ENCODE results near the gene GALNT10.

Gene GALNT10

DNA sequence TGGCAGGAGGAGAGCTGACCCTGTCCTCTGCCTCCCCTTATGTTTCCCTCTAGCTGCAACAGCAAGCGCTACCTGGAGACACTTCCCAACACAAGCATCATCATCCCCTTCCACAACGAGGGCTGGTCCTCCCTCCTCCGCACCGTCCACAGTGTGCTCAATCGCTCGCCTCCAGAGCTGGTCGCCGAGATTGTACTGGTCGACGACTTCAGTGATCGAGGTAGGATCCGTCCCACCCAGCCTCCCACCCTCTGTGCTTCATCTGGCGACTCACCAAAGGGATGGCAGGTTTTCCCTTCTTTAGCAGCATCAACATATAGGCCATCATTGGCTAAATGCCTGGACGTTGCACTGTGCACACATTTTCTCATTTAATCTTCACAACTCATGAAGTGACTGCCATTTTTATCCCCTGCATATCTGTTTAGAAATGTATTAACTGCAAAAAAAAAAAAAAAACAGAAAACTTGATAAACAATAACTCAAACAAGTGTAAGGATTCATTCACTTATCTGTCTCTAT lies 139.0 kb downstream of the GALNT10 start:
- no peak for DNase-seq

DNA sequence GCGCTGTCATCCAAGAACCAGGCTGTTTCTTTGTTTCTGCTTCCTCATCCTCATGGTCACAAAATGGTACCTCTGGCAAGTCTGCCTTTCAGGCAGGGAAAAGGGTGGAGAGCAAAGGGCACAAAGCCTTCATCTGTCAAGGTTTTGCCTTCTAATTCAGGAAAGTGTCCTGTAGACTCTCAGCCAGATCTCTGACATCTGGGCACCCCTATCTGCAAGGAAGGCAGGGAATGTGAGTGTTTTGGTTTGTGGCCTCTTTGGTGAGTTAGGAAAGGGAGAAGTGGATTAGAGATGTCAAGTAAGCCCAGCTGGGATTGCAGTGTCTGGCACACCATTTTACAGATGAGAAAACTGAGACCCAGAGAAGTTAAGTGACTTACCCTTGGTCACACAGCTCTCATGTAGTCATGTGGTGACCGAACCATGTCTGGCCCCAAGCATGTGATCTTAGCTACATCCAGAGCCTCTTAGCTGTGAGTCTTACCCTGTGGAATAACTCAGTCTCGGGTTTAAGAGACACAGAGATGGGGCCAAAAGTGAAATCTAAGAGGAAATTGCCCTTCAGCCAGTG lies 139.6 kb downstream of the GALNT10 start:
- DNase-seq, result no peak

DNA sequence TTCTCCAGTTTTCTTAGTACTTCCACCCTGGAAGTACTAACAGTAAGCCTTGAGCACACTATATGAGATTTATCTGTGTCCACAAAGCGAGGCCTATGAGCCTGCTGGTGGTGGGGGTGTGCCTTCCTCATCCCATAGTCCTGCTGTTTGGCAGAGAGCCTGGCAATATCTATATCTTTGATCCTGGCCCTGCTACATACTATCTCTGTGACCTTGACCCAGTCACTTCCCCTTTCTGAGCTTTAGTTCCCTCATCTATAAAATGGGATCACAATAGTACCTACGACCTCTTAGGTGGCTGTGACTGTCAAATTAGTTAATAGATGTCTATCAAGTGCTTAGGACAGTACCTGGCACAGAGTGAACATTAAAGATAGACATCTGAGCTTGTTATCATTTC lies 140.7 kb downstream of the GALNT10 start:
- no peak for DNase-seq

DNA sequence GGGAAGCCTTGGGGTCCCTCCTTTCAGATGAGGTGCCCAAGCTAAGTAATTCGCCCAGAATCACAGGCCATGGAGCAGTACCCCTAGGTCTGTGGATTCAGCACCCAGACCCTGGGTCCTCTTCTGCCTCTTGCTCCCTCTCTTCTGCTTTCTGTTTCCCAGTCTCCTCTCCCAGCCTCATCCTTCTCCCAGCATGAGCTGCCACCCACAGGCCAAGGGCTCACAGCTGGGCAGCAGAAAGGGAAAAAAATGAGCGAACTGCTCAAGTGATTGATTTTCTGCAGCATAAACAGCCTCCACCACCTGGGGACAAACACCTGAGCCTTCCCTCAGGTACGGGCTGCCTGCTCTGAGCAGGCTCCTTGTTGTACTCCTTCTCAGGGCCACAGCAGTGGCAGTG lies 141.4 kb downstream of the GALNT10 start:
- no peak for DNase-seq

DNA sequence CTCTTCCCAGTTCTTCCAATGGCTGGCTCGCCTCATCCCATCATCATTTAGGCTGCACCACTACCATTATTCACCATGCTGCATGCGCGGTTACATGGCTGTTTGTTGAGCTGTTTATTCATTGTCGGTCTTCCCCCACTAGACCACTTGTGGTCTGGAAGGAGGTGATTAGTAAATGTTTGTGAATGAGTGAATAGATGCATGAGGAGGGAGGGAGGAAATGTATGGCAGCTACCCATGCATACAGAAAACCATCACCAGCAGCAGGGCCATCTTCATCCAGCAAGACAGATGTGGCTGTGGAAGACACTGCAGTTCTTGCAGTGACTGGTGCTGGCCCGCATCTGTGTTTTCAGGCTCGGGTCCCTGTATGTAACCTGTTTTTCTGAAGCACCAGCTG lies 141.9 kb downstream of the GALNT10 start:
- no peak for DNase-seq

DNA sequence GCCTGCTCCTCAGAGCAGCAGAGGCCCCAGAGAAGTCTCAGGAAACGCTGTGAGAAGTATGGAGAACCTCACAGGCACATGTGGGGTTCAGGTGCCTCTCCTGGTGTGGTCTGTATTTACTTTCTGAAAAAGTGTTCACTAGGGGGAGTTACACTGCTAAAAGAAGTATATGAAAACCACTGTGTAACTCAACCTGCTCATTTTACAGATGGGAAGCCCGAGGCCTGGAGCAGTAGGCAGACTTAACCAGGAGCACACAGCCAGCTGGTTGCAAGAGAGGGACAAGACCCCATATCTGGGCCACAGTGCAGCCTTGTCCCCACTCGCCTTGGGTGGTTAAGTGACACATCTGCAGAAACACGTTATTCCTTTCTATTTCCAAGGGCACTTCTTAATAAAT lies 142.5 kb downstream of the GALNT10 start:
- DNase-seq, result no peak

DNA sequence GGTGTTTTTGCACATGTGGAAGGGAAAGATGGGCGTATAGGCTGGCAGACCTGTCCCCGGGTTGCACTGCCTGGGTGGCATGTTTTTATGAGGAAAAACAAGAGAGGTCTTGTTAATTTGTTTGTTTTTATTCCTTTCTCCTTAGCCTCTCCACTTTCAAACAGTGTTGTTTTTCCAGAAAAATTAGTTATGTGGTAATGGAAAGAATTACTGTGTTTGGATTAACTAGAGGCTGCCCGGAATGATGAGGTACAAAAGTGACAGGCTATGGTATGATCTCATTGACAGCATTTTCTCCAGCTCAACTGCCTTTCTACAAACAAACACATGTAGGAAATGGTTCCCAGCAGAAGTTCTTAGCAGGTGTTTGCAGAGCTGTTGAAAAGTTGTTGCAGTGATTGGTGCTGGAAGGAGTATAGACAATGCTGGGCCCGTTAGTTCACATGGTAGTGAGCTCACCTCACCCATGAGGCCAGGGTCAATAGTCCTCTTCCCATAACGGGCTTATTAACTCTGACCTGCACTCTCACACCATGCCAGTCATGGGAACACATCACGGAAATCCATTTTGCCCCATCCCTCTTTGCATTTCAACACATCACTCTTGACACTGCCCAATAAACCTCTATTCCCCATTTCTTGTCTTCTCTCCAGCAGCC lies 144.0 kb downstream of the GALNT10 start:
- no peak for DNase-seq

DNA sequence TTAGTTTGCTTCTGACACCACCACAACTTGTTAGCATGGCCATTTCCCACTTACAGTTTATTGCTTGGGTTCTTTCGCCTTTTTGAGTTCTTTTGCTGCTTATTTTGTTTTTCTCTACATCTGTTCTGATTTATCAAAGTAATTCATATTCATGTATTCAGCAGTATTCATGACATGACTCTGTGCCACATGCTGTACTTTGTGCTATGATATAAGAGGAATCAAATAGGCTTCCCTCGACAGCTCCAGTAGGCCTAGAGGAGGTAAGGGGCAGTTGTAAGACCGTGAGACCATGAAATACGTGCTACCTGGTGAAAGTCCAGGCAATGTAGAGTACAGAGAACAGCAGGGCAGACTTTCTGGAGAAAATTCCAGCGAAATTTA lies 144.5 kb downstream of the GALNT10 start:
- no peak for DNase-seq

DNA sequence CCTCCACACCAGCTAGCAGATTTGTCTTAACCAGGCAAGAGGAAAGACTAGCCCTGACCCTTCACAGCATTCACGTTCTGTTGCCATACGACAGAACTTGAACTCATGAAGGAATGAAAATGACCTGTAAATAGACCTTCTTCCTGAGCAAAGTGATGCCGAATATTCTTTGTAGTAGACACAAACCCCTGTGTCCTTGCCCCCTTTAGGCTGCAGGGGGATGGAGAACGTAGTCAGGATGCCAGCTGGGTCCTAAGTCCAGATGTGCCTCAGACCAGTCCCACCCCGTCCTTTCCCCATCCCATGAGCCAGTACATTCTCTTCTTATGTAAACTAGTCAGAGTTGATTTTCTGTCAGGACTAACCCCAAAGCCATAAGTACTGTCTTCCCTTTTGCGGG lies 151.1 kb downstream of the GALNT10 start:
- DNase-seq, result no peak

DNA sequence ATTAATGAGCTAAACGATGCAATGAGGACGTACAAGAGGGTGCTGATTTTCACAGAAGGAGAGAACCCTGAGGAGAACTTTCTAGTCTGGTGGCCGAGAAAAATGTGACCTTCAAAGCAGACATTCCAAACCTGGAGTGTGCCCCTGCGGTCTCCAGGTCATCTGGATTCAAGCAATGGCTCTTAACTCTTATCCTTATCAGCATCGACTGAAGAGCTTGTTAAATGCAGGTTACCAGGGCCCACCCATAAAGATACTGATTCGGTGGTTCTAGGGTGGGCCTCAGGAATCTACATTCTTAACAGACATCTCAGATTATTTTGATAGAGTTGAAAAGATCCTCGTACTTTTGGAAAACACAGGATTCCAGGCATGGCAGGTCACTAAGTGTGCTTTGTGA lies 151.7 kb downstream of the GALNT10 start:
- no peak for DNase-seq

DNA sequence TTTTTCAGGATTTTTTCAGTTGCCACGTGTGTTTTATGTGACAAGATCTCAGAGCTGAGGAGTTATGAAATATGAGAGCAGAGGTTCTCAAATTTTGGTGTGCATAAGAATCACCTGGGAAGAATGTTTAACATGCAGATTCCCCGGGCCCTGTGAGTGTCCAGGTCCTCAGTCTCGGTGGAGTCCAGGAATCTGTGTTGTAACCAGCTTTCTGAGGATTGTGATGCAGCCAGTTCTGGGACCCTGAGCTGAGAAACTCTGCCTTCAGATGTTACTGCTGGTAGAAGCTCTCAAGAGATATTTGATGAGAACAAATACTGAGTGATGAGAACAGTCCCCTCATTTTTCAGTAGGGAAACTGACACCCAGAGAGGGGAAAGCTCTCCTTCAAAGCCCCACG lies 152.4 kb downstream of the GALNT10 start:
- DNase-seq, result no peak

DNA sequence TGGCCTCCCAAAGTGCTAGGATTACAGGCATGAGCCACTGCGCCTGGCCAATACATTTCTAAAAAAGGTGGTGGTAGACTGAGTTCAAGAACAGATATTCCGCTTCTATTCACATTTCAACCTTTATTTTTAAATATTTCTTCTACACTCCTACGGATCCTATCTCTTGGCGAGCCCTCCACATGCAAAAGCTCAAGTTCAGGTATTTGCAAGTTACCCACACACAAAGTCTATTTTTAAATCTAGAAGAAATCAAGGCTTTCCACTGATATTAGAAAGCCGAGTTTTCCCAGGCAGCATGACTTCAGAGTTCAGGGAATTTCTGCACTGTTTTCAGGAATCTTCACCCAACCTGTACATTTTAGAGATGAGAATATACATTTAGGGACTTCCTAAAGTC lies 153.9 kb downstream of the GALNT10 start:
- no peak for DNase-seq

DNA sequence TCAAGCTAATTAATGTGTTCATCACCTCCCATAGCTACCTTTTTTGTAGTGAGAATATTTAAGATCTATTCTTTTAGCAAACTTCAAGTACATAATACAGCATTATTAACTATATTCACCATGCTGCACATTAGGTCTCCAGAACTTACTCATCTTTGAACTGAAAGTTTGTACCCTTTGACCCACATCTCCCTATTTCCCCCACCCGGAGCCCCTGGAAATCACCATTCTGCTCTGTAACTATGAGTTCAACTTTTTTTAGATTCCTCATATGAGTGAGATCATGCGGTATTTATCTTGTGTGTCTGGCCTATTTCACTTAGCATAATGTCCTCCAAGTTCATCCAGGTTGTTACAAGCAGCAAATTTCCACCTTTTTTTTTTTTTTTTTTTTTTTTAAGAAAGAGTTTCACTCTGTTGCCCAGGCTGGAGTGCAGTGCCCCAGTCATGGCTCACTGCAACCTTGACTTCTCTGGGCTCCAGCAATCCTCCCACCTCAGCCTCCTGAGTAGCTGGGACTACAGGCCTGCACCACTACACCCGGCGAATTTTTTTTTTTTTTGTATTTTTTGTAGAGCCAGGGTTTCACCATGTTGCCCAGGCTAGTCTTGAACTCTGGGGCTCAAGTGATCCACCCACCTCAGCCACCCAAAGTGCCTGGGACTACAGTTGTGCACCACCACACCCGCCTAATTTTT lies 154.9 kb downstream of the GALNT10 start:
- DNase-seq, result no peak

DNA sequence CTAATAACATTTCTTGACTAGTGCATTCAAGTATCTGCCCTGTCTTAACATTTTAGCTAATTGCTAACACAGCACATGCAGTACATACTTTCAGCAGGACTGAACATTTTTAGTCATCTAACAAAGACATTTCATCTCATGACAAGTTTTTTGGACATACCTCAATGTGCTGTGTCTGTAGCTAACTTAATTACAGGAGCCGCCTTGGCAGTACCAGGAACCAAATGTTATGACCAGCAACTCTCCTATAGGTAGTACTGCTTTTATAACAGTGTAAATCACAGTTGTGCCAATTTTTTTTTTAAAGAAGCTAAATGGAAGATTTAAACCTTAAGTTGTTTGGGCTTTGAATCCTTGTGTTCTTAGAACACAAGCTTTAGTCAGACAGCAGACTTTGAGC lies 155.9 kb downstream of the GALNT10 start:
- DNase-seq, result no peak

DNA sequence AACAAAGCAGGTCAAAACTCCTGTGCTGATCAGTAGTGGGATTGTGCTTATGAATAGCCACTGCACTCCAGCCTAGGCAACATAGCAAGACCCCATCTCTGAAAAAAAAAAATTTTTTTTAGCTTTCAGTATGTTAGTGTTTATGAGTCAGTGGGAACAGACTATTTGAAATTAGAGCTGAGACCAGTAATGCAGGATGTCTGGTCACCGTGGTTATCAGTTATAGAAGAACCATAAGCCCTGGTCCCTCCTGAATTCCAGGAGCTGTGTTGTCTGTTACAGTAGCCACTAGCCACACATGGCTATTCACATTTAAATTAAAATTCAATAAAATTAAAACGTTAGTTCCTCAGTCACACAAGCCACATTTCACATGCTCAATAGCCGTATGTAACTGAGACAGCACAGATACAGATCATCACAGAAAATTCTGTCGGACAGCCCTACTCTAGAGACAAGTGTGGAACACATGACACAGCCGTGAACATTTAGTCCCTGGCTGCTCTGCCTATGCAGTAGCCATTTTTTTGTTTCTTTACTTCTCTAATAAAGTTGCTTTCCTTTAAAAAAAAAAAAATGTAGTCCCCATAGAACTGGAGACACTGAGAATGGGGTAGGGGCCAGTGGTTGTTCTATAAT lies 159.2 kb downstream of the GALNT10 start:
- no peak for DNase-seq

DNA sequence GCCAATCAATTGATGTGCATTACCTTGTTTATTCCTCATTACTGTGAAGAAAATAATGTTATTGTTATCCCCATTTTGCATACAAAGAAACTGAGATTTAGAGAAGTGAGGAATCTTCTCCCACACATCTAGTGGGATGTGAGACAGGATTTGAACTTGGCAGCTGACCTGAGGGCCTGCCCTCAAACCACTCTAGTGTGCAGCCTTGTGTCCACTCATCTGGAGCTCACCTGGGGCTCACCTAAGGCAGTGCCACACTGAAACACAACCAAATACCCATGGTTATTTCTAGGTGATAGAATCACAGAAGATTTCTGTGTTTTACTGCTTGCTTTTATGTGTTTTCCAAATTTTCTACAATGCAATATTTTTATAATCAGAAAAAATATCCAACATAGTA lies 160.6 kb downstream of the GALNT10 start:
- DNase-seq, result no peak

DNA sequence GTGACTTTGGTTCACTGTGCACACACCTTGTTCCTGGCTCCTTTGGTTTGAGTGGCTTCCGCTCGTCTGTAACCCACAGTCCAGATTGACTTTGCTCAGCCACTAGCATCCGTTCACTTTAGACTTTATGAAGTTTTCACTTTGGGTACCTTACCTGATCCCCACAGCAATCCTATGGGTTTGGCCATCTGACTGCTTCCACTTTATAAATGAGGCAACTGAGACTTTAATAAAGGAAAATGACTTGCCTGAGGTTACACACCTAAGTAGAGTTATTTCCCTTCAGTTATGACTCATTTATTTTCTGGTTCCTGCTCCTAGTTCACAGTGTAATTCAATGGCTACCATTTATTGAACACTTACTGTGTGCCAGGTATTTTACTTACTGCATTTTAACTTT lies 161.0 kb downstream of the GALNT10 start:
- no peak for DNase-seq

DNA sequence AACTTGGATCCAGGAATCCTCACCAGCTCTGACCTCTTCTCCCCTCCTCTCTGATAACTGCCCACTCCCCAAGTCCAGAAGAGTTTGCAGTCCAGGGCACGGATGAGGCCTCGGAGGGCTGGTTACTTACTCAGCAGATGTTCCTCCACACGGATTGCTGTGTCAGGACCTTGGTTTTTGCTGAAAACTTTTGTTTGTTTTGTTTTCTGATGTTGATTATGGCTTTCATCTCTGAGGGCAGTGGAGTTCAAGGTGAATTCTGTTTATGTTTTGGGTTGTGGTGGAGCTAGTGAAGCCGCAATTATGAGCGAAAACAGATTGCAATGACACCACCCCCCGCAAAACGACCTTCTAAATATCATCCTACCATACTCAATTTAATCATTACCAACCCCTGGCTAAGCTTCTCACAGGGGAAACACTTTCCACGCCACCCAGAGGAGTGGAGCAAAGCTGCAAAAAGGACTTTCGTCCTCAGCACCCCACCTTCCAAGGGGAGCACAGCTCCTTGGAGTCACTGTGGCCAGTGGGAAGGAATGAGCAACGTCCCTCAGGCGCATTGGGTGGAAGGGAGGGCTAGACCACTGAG lies 162.5 kb downstream of the GALNT10 start:
- no peak for DNase-seq

DNA sequence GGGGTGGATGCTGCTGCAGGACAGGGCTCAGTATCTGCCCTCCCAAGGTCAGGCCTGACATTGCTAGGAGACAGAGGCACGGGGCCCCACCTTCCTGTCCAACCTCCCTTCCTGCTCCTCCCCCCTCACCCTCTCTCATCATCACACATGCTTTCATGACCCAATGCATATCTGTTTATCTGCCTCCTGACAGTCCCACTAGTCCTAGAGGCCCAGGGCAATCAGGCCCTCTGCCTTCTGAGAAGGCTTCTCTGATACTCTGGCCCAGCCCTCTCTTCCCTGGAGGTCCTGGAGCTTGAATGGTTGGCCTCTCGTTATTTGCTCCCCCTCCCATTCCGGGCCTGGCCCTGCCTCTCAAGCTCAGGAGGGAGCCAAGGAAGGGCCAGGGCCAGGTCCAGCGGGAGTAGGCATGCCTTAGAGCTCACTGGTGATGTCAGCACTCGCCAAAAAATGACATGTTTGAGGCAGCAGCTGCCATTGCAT lies 164.6 kb downstream of the GALNT10 start:
- DNase-seq, result no peak

DNA sequence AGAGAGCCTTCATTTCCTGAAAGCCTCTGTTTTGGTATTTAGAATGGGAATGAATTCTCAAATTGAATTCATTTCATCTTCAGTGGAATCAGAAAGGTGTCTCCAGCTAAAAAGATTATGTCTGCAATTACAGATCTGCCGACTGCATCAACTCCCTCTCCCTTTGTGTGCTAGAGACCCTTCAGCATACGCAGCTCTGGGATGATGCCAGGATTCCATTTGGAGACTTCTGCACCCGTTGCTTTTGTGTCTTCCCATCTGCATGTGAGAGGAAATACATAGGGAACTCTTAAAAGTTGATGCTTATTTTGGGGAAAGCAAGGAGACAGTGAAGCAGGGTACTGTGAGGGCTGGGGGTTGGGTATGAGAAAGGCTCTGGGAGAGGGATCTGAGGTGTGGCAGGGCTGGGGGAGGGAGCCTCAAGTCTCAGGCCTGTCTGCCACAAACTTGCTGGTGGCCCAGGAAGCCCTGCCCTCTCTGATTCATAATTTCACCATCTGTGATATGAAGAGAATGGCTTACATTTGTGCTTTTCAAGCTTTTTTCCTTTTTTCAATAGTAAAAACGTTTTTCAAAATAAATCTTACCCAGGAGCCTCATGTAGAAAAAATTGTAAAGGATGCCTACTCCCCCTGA lies 165.6 kb downstream of the GALNT10 start:
- DNase-seq, result no peak

DNA sequence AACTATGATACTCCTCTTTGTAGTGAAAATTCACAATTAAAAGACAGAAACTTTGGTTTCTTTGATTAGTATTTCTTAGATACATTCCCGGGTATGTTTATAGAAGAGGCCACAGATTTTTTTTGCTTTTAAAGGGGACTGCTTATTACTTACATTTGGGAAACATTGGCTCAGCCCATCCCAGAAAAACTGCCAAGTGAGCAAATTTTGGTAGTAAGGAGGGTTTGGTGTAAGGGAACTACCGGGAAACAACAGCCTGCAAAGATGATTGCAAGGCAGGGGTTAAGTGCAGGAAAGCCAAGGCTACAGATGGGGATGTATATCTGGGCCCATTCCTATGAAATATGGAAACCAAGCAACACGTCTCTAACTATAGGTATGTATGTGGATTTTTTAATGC lies 166.4 kb downstream of the GALNT10 start:
- no peak for DNase-seq

DNA sequence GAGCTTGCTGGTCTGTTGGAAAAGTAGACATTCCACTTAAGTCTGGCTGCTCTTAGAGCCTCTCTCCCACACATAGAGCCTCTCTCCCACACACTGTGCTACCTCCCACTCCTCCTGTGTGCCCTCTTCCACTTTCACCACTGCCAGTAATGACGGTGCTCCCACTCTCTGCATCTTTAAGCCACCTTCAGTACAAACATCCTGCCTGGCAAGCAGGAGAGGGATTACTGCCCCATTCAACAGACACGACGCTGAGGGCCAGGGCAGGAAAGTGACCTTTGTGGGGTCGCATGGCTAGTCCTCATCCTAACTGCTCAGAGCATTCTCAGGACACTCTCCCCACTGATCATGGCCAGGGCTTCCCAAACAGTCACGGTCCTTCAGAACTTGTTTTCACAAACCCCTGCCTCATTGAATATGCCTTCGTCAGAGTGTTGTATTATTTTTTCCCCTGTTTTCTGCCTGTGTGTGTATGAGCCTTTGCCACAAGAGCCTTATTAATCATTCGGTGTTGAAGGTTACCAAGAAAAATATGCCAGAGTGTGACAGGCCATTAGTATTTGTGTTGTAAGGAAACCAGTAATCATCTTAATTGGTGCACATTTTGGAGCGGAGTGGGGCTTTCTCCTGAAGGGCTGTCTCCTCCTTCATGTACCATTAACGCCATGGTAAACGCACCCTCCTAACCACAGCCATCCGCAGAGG lies 168.1 kb downstream of the GALNT10 start:
- DNase-seq, result no peak
